Measurements from ENCODE around the gene PLBD2.
"Not testable (repeated sequence)": the region's sequence is repeated elsewhere in the genome, so short reads cannot be mapped to it uniquely, and the experiment has no call there.

Gene PLBD2

GRCh38 chr12:113334786-113335539 is 23.4 kb upstream of the PLBD2 start, which contains the start of gene SLC8B1:
Gene SLC8B1 (minus strand): TSS chr12:113335109. CDS start chr12:113332878, 2,231 bp downstream.
- DNase-seq, result peak; percentile 61

- DNase-seq, result no peak
These were observed 18.8 kb upstream of the PLBD2 start for GRCh38 chr12:113339540-113339939.

- DNase-seq, result no peak
These were observed 18.3 kb upstream of the PLBD2 start for GRCh38 chr12:113340061-113340460.

GRCh38 chr12:113341535-113341934 is 16.9 kb upstream of the PLBD2 start:
- no peak for DNase-seq

- no peak for DNase-seq
These were observed 13.1 kb upstream of the PLBD2 start for GRCh38 chr12:113345318-113345717.

GRCh38 chr12:113346353-113346752 is 12.0 kb upstream of the PLBD2 start:
- no peak for DNase-seq

GRCh38 chr12:113347107-113347506 is 11.3 kb upstream of the PLBD2 start:
- DNase-seq, result no peak

- peak; percentile 5 for DNase-seq
These were observed 10.5 kb upstream of the PLBD2 start for GRCh38 chr12:113347892-113348291.

- DNase-seq, result no peak
These were observed 9.4 kb upstream of the PLBD2 start for GRCh38 chr12:113348849-113349536.

GRCh38 chr12:113351089-113351488 is 7.3 kb upstream of the PLBD2 start:
- no peak for DNase-seq

GRCh38 chr12:113354192-113354591 is 4.2 kb upstream of the PLBD2 start:
- not testable (repeated sequence) for DNase-seq

GRCh38 chr12:113359133-113359938 is 949 bp downstream of the PLBD2 start:
- peak; percentile 11 for DNase-seq

- DNase-seq, result no peak
These were observed 1.8 kb downstream of the PLBD2 start for GRCh38 chr12:113359939-113360748.

GRCh38 chr12:113361574-113362370 is 3.4 kb downstream of the PLBD2 start:
- DNase-seq, result no peak

- DNase-seq, result no peak
These were observed 6.3 kb downstream of the PLBD2 start for GRCh38 chr12:113364698-113365097.

- no peak for DNase-seq
These were observed 7.4 kb downstream of the PLBD2 start for GRCh38 chr12:113365639-113366395.

GRCh38 chr12:113366827-113367226 is 8.4 kb downstream of the PLBD2 start:
- no peak for DNase-seq

GRCh38 chr12:113368331-113368730 is 9.9 kb downstream of the PLBD2 start:
- DNase-seq, result no peak

- no peak for DNase-seq
These were observed 11.1 kb downstream of the PLBD2 start for GRCh38 chr12:113369391-113369985.

GRCh38 chr12:113370923-113371682 is 12.7 kb downstream of the PLBD2 start:
- DNase-seq, result no peak

All from NCI-H2171 treated with DMSO at 0.1 percent for 48 hours (cell line).